WTC11 (cell line): ENCODE measurements around the gene IFNA17.
"Not testable (repeated sequence)": the region's sequence is repeated elsewhere in the genome, so short reads cannot be mapped to it uniquely, and the experiment has no call there.

Experiments
- ETV6 ChIP-seq: sonication (generic); formaldehyde crosslinking; IDR thresholded peaks from 2 replicates; pipeline ENCODE4 v1.8.1; 2022; ENCODE audit warnings: mild to moderate bottlenecking, missing genetic modification reagents
- KAT7 ChIP-seq: sonication (generic); formaldehyde crosslinking; IDR thresholded peaks from 2 replicates; pipeline ENCODE4 v1.8.1; 2023; ENCODE audit warnings: missing genetic modification reagents, mild to moderate bottlenecking, borderline replicate concordance
- NR1H2 ChIP-seq: sonication (generic); formaldehyde crosslinking; IDR thresholded peaks from 2 replicates; pipeline ENCODE4 v1.9.0; 2021; ENCODE audit warnings: mild to moderate bottlenecking, moderate library complexity, missing genetic modification reagents
- ZNF317 ChIP-seq: sonication (generic); formaldehyde crosslinking; IDR thresholded peaks from 2 replicates; pipeline ENCODE4 v1.8.1; 2023; ENCODE audit warnings: low read depth, mild to moderate bottlenecking, moderate library complexity, missing genetic modification reagents, borderline replicate concordance
- TF ChIP-seq, protein P1 (sequence below): fragments of 200-600 bp; IDR thresholded peaks from 2 replicates; pipeline ENCODE4 v1.8.0; 2022; ENCODE audit warnings: antibody characterized with exemption
- TF ChIP-seq, protein P2 (sequence below): sonication (generic); formaldehyde crosslinking; IDR thresholded peaks from 2 replicates; pipeline ENCODE4 v1.8.1; 2023; ENCODE audit warnings: mild to moderate bottlenecking, missing genetic modification reagents, moderate library complexity
- TF ChIP-seq, protein P3 (sequence below): sonication (generic); formaldehyde crosslinking; IDR thresholded peaks from 2 replicates; pipeline ENCODE4 v1.8.0; 2022; ENCODE audit warnings: mild to moderate bottlenecking, missing genetic modification reagents
- TF ChIP-seq, protein P4 (sequence below): sonication (generic); formaldehyde crosslinking; conservative IDR thresholded peaks from 2 replicates; pipeline ENCODE4 v1.8.1; 2023; ENCODE audit warnings: mild to moderate bottlenecking, low read depth, missing genetic modification reagents, moderate library complexity
- TF ChIP-seq, protein P5 (sequence below): sonication (generic); formaldehyde crosslinking; IDR thresholded peaks from 2 replicates; pipeline ENCODE4 v1.8.0; 2022; ENCODE audit warnings: mild to moderate bottlenecking, missing genetic modification reagents

DNA sequence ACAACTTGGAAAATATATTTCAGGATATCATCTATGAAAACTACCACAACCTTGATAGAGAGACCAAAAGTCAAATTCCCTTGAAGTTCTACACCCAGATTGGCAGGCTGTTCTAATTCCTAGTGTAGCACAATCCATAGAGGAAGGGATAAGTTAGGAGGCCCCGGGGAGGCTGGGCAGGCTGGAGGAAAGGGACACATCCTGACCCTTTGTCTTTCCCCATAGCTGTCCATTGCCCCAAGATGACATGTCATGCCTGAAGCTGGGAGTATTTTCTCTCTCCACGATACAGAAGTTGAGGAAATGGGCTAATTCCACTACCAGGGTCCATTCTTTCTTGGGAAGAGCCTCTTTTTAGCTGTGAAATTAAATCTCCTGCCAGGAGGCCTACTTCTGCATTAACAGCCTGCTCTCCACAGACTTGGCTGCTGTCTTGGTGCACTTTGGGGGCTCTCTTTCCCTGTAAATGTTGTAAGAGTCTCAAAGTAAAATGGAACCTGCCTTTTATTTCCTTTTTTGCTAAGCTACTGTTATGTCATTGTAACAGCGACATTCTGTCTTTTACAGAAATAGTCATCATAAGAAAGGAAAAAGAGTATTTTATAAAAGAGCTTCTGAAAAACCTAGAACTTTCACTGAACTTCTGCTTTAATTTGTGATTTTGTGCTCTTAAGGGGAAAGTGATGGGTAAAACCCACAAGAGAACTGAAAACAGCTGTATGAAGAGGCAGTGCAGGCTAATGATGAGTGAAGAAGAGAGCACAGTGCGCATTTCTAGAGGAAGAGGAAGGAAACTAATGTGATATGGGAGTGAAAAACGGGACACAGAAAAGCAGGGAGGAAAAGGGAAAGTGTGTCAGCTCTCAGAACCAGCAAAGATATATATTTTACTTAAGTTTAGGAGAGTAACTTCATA, 14.4 kb downstream of the IFNA17 start:
- TF ChIP-seq, protein P1, sequence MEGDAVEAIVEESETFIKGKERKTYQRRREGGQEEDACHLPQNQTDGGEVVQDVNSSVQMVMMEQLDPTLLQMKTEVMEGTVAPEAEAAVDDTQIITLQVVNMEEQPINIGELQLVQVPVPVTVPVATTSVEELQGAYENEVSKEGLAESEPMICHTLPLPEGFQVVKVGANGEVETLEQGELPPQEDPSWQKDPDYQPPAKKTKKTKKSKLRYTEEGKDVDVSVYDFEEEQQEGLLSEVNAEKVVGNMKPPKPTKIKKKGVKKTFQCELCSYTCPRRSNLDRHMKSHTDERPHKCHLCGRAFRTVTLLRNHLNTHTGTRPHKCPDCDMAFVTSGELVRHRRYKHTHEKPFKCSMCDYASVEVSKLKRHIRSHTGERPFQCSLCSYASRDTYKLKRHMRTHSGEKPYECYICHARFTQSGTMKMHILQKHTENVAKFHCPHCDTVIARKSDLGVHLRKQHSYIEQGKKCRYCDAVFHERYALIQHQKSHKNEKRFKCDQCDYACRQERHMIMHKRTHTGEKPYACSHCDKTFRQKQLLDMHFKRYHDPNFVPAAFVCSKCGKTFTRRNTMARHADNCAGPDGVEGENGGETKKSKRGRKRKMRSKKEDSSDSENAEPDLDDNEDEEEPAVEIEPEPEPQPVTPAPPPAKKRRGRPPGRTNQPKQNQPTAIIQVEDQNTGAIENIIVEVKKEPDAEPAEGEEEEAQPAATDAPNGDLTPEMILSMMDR = peak; percentile 31; the same call in 1 of the 2 replicates
- TF ChIP-seq, protein P2, sequence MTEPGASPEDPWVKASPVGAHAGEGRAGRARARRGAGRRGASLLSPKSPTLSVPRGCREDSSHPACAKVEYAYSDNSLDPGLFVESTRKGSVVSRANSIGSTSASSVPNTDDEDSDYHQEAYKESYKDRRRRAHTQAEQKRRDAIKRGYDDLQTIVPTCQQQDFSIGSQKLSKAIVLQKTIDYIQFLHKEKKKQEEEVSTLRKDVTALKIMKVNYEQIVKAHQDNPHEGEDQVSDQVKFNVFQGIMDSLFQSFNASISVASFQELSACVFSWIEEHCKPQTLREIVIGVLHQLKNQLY (CRISPR knock-in tag) = not testable (repeated sequence)
- not testable (repeated sequence) for TF ChIP-seq ETV6 (CRISPR knock-in tag); ZNF317 (CRISPR knock-in tag); NR1H2; KAT7 (CRISPR knock-in tag)
- TF ChIP-seq, protein P3, sequence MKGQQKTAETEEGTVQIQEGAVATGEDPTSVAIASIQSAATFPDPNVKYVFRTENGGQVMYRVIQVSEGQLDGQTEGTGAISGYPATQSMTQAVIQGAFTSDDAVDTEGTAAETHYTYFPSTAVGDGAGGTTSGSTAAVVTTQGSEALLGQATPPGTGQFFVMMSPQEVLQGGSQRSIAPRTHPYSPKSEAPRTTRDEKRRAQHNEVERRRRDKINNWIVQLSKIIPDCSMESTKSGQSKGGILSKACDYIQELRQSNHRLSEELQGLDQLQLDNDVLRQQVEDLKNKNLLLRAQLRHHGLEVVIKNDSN (CRISPR knock-in tag) = not testable (repeated sequence)
- TF ChIP-seq, protein P4, sequence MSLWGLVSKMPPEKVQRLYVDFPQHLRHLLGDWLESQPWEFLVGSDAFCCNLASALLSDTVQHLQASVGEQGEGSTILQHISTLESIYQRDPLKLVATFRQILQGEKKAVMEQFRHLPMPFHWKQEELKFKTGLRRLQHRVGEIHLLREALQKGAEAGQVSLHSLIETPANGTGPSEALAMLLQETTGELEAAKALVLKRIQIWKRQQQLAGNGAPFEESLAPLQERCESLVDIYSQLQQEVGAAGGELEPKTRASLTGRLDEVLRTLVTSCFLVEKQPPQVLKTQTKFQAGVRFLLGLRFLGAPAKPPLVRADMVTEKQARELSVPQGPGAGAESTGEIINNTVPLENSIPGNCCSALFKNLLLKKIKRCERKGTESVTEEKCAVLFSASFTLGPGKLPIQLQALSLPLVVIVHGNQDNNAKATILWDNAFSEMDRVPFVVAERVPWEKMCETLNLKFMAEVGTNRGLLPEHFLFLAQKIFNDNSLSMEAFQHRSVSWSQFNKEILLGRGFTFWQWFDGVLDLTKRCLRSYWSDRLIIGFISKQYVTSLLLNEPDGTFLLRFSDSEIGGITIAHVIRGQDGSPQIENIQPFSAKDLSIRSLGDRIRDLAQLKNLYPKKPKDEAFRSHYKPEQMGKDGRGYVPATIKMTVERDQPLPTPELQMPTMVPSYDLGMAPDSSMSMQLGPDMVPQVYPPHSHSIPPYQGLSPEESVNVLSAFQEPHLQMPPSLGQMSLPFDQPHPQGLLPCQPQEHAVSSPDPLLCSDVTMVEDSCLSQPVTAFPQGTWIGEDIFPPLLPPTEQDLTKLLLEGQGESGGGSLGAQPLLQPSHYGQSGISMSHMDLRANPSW (CRISPR knock-in tag) = not testable (repeated sequence)
- TF ChIP-seq, protein P5, sequence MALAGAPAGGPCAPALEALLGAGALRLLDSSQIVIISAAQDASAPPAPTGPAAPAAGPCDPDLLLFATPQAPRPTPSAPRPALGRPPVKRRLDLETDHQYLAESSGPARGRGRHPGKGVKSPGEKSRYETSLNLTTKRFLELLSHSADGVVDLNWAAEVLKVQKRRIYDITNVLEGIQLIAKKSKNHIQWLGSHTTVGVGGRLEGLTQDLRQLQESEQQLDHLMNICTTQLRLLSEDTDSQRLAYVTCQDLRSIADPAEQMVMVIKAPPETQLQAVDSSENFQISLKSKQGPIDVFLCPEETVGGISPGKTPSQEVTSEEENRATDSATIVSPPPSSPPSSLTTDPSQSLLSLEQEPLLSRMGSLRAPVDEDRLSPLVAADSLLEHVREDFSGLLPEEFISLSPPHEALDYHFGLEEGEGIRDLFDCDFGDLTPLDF (CRISPR knock-in tag) = not testable (repeated sequence)
